ENCODE measurements around the gene CLIC5. TPM values are rescaled to one million over a fixed set of nuclear protein-coding genes. Genes with fewer than 3 reads are reported as not detected.

Gene CLIC5
- total RNA-seq, 1 experiment from 2014 or later, result not detected

DNA sequence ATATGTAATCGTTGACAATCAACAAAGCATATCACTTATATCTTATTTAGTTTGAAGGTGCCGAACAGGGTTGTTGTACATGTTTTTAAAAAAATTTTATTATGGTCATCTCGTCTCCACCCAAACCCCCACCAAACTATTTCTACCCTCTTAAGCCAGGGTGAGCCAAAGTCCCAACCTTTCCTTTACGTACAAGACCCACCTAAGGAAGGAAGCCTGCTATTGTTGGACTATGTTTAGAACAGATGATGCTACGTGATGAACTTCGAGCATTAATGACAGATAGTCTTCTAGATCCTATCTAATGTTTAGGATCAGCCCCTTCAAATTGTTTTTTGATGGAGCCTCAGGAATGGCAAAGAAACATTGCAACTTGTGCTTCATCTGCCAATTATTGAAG, 44.4 kb downstream of the CLIC5 start:
- no peak overlapping the region for H3K4me3 Mint-ChIP-seq (ENCODE audit: unreplicated experiment)
- H3K36me3 Mint-ChIP-seq (ENCODE audit: insufficient read depth, unreplicated experiment), result peaks cover 6% of the 10 kb centered on the region
- H3K27me3 Mint-ChIP-seq (ENCODE audit: insufficient read depth, unreplicated experiment), result no peaks in the 10 kb centered on the region
- H3K27ac Mint-ChIP-seq (ENCODE audit: low read depth, unreplicated experiment), result no peak overlapping the region
- no peaks in the 10 kb centered on the region for H3K9me3 Mint-ChIP-seq (ENCODE audit: unreplicated experiment)
- POLR2A ChIA-PET, result interaction anchor here (1.0 kb wide), 1 partner anchor 10 kb away, joined by 3 read pairs; no protein-coding TSS in a partner anchor
- peaks cover 5% of the 10 kb centered on the region for H3K4me1 Mint-ChIP-seq (ENCODE audit: insufficient read depth, unreplicated experiment)
- no peak for DNase-seq (ENCODE audit: unreplicated experiment)
- TF ChIP-seq, protein P1, sequence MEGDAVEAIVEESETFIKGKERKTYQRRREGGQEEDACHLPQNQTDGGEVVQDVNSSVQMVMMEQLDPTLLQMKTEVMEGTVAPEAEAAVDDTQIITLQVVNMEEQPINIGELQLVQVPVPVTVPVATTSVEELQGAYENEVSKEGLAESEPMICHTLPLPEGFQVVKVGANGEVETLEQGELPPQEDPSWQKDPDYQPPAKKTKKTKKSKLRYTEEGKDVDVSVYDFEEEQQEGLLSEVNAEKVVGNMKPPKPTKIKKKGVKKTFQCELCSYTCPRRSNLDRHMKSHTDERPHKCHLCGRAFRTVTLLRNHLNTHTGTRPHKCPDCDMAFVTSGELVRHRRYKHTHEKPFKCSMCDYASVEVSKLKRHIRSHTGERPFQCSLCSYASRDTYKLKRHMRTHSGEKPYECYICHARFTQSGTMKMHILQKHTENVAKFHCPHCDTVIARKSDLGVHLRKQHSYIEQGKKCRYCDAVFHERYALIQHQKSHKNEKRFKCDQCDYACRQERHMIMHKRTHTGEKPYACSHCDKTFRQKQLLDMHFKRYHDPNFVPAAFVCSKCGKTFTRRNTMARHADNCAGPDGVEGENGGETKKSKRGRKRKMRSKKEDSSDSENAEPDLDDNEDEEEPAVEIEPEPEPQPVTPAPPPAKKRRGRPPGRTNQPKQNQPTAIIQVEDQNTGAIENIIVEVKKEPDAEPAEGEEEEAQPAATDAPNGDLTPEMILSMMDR (IDR thresholded peaks at IDR 0.05; ENCODE audit: unreplicated experiment), result no peak
- CTCF ChIA-PET, result no interaction called here
- intact Hi-C loops (cut with micrococcal nuclease), result no loop called here
- no TSS peak for BruUV-seq (replicated peaks)

DNA sequence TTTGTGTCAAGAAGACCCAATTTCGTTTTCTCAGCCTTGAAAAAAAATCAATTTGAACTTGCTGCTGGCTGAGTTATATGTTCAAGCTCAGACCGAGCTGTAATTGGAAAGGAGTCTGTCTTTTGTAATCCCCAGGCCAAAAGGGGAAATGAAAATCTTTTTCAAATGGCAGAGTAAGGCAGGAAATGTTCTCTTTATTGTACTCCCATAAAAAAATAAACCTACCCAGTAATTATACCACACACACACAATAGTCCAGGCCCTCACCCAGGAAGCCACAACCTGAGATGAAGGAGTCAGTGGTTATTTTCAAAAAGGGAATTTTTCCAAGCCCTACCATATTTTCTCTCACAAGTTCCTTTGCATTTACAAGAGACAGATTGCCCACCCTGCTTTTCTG, 45.3 kb downstream of the CLIC5 start:
- ChIA-PET POLR2A (interaction anchor here (0.6 kb wide), 1 partner anchor 232 kb away, joined by 3 read pairs; no protein-coding TSS in a partner anchor), CTCF (interaction anchor here (0.6 kb wide), 1 partner anchor 8 kb away, joined by 4 read pairs; no protein-coding TSS in a partner anchor)
- DNase-seq (ENCODE audit: unreplicated experiment), result no peak
- Mint-ChIP-seq H3K4me3 (ENCODE audit: unreplicated experiment) (no peak overlapping the region), H3K9me3 (ENCODE audit: unreplicated experiment) (no peaks in the 10 kb centered on the region), H3K4me1 (ENCODE audit: insufficient read depth, unreplicated experiment) (peaks cover 12% of the 10 kb centered on the region), H3K27me3 (ENCODE audit: insufficient read depth, unreplicated experiment) (no peaks in the 10 kb centered on the region), H3K27ac (ENCODE audit: low read depth, unreplicated experiment) (no peak overlapping the region), H3K36me3 (ENCODE audit: insufficient read depth, unreplicated experiment) (peaks cover 6% of the 10 kb centered on the region)
- intact Hi-C loops (cut with micrococcal nuclease), result no loop called here
- BruUV-seq (replicated peaks), result no TSS peak
- TF ChIP-seq, protein P1 (IDR thresholded peaks at IDR 0.05; ENCODE audit: unreplicated experiment), result no peak

DNA sequence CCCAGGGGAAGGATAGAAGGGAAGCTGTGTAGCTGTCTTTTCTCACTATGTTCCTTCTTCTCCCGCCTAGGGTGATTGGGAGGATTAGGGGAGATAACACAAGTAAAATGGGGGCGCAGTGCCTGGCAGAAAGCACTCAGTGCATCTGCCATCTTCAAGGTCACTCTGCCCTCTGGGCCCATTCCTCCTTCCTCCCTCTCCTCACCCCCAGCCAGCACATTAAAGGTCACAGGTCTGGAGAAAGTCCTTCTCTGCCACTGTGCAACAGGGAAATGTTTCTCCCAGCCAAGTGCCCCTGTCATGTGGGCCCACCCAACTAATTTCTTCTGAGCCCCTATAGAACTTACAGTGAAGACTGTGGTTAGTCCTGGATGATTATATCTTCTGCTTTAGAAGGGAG, 45.8 kb downstream of the CLIC5 start:
- BruUV-seq (replicated peaks), result no TSS peak
- H3K4me3 Mint-ChIP-seq (ENCODE audit: unreplicated experiment), result no peak overlapping the region
- intact Hi-C loops (cut with micrococcal nuclease), result no loop called here
- no peaks in the 10 kb centered on the region for H3K9me3 Mint-ChIP-seq (ENCODE audit: unreplicated experiment)
- H3K4me1 Mint-ChIP-seq (ENCODE audit: insufficient read depth, unreplicated experiment), result peaks cover 17% of the 10 kb centered on the region
- POLR2A ChIA-PET, result no interaction called here
- no peak for DNase-seq (ENCODE audit: unreplicated experiment)
- TF ChIP-seq, protein P1 (IDR thresholded peaks at IDR 0.05; ENCODE audit: unreplicated experiment), result no peak
- CTCF ChIA-PET, result interaction anchor here (0.6 kb wide), 2 partner anchors 9 to 754 kb away, joined by 3 to 4 read pairs; no protein-coding TSS in a partner anchor
- no peaks in the 10 kb centered on the region for H3K27me3 Mint-ChIP-seq (ENCODE audit: insufficient read depth, unreplicated experiment)
- peaks cover 6% of the 10 kb centered on the region for H3K36me3 Mint-ChIP-seq (ENCODE audit: insufficient read depth, unreplicated experiment)
- no peak overlapping the region for H3K27ac Mint-ChIP-seq (ENCODE audit: low read depth, unreplicated experiment)

DNA sequence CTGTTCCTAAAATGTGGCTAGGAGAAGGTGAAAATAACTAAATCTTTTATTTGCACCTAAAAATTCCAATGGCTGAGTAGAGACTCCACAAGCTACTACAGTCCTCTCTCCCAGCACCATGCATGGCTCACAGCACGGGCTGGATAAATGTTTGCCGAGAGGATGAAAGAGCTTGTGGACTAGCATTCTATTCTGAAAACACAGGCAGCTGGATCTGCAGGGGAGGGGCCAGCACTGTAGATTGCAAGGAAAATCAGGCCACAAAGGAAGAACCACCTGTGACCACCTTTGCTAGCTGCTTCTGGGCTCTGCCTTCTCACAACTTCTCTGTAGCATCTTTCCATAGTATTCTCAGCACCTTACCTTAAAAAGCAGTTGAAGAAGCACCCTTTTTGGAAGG, 46.6 kb downstream of the CLIC5 start:
- no peaks in the 10 kb centered on the region for H3K27me3 Mint-ChIP-seq (ENCODE audit: insufficient read depth, unreplicated experiment)

More for the DNA sequence above, 46.6 kb downstream of the CLIC5 start:
- intact Hi-C loops (cut with micrococcal nuclease), result no loop called here
- Mint-ChIP-seq H3K9me3 (ENCODE audit: unreplicated experiment) (no peaks in the 10 kb centered on the region), H3K27ac (ENCODE audit: low read depth, unreplicated experiment) (no peak overlapping the region), H3K36me3 (ENCODE audit: insufficient read depth, unreplicated experiment) (peaks cover 6% of the 10 kb centered on the region), H3K4me3 (ENCODE audit: unreplicated experiment) (no peak overlapping the region), H3K4me1 (ENCODE audit: insufficient read depth, unreplicated experiment) (peaks cover 17% of the 10 kb centered on the region)
- ChIA-PET POLR2A (no interaction called here), CTCF (interaction anchor here (0.6 kb wide), 1 partner anchor 754 kb away, joined by 3 read pairs; no protein-coding TSS in a partner anchor)
- DNase-seq (ENCODE audit: unreplicated experiment), result no peak
- no TSS peak for BruUV-seq (replicated peaks)
- TF ChIP-seq, protein P1 (IDR thresholded peaks at IDR 0.05; ENCODE audit: unreplicated experiment), result no peak

Measured in MCF 10A (cell line).